ENCODE measurements around the gene SLC10A2.
"Not testable (repeated sequence)": the region's sequence is repeated elsewhere in the genome, so short reads cannot be mapped to it uniquely, and the experiment has no call there.

Gene SLC10A2

GRCh38 chr13:103066079-103066780, at the start of gene SLC10A2:
Gene SLC10A2, minus strand, starts transcription at chr13:103066417. Its CDS starts 168 bp downstream, at chr13:103066249.
- DNase-seq: no peak

- DNase-seq: no peak
Measured at GRCh38 chr13:103107580-103107979, 41.4 kb upstream of the SLC10A2 start.

- DNase-seq: no peak
Measured at GRCh38 chr13:103104340-103104739, 38.1 kb upstream of the SLC10A2 start.

GRCh38 chr13:103103456-103103855, 37.2 kb upstream of the SLC10A2 start:
- not testable (repeated sequence) for DNase-seq

GRCh38 chr13:103102482-103102881, 36.3 kb upstream of the SLC10A2 start:
- no peak for DNase-seq

GRCh38 chr13:103101901-103102300, 35.7 kb upstream of the SLC10A2 start:
- DNase-seq: no peak

GRCh38 chr13:103101500-103101899, 35.3 kb upstream of the SLC10A2 start:
- no peak for DNase-seq

GRCh38 chr13:103100830-103101229, 34.6 kb upstream of the SLC10A2 start:
- no peak for DNase-seq

- DNase-seq: no peak
Measured at GRCh38 chr13:103099722-103100293, 33.6 kb upstream of the SLC10A2 start.

GRCh38 chr13:103098535-103098934, 32.3 kb upstream of the SLC10A2 start:
- DNase-seq: no peak

- DNase-seq: no peak
Measured at GRCh38 chr13:103097366-103097928, 31.2 kb upstream of the SLC10A2 start.

- DNase-seq: not testable (repeated sequence)
Measured at GRCh38 chr13:103093649-103094048, 27.4 kb upstream of the SLC10A2 start.

- DNase-seq: no peak
Measured at GRCh38 chr13:103087275-103087674, 21.1 kb upstream of the SLC10A2 start.

- DNase-seq: no peak
Measured at GRCh38 chr13:103081435-103081834, 15.2 kb upstream of the SLC10A2 start.

GRCh38 chr13:103078158-103078557, 11.9 kb upstream of the SLC10A2 start:
- DNase-seq: no peak

- no peak for DNase-seq
Measured at GRCh38 chr13:103068836-103069235, 2.6 kb upstream of the SLC10A2 start.

- DNase-seq: no peak
Measured at GRCh38 chr13:103067751-103068555, 1.7 kb upstream of the SLC10A2 start.

GRCh38 chr13:103066781-103067345, 646 bp upstream of the SLC10A2 start:
- DNase-seq: no peak

GRCh38 chr13:103063376-103063775, 2.8 kb downstream of the SLC10A2 start:
- DNase-seq: no peak

GRCh38 chr13:103062079-103062478, 4.1 kb downstream of the SLC10A2 start:
- no peak for DNase-seq

- no peak for DNase-seq
Measured at GRCh38 chr13:103056008-103056407, 10.2 kb downstream of the SLC10A2 start.

GRCh38 chr13:103055166-103055565, 11.1 kb downstream of the SLC10A2 start:
- DNase-seq: no peak

GRCh38 chr13:103046676-103047075, 19.5 kb downstream of the SLC10A2 start:
- DNase-seq: no peak

All from activated naive CD4-positive, alpha-beta T cell (primary cell).